ENCODE measurements around the gene UBTF.

The UBTF gene

GRCh38 chr17:44203731-44204440, 15.6 kb downstream of the UBTF start:
- TF ChIP-seq CTCF (IDR thresholded peaks at IDR 0.05; ENCODE audit: low read depth, low read length, missing control alignments), result peak; percentile 68
- no peak for DNase-seq (ENCODE audit: extremely low read depth, low read depth)
- no peak overlapping the region for H3K4me3 ChIP-seq (replicated peaks; ENCODE audit: low read depth, low read length)

GRCh38 chr17:44202756-44203155, 16.7 kb downstream of the UBTF start:
- no peak for DNase-seq (ENCODE audit: extremely low read depth, low read depth)
- no peak for TF ChIP-seq CTCF (IDR thresholded peaks at IDR 0.05; ENCODE audit: low read depth, low read length, missing control alignments)

GRCh38 chr17:44200478-44201155, 18.9 kb downstream of the UBTF start:
- no peak for TF ChIP-seq CTCF (IDR thresholded peaks at IDR 0.05; ENCODE audit: low read depth, low read length, missing control alignments)
- H3K4me3 ChIP-seq (replicated peaks; ENCODE audit: low read depth, low read length), result peak overlapping the region; percentile 76
- no peak for DNase-seq (ENCODE audit: extremely low read depth, low read depth)

More at GRCh38 chr17:44202756-44203155, 16.7 kb downstream of the UBTF start:
- H3K4me3 ChIP-seq (replicated peaks; ENCODE audit: low read depth, low read length), result no peak overlapping the region

GRCh38 chr17:44199553-44200477, 19.7 kb downstream of the UBTF start, which contains the start of gene ATXN7L3:
TSS of gene ATXN7L3 (minus strand) at chr17:44199884. CDS start at chr17:44198070, 1,814 bp downstream.
- H3K4me3 ChIP-seq (replicated peaks; ENCODE audit: low read depth, low read length), result peak within 1 kb of the TSS; percentile 76
- DNase-seq (ENCODE audit: extremely low read depth, low read depth), result peak; percentile 82
- TF ChIP-seq CTCF (IDR thresholded peaks at IDR 0.05; ENCODE audit: low read depth, low read length, missing control alignments), result no peak

GRCh38 chr17:44198721-44199552, 20.5 kb downstream of the UBTF start:
- H3K4me3 ChIP-seq (replicated peaks; ENCODE audit: low read depth, low read length), result peak overlapping the region; percentile 76
- no peak for DNase-seq (ENCODE audit: extremely low read depth, low read depth)
- no peak for TF ChIP-seq CTCF (IDR thresholded peaks at IDR 0.05; ENCODE audit: low read depth, low read length, missing control alignments)
